ENCODE data around the gene POM121. TPM values are rescaled to one million over a fixed set of nuclear protein-coding genes. Genes with fewer than 3 reads are reported as not detected.
"Not testable (repeated sequence)": the region's sequence is repeated elsewhere in the genome, so short reads cannot be mapped to it uniquely, and the experiment has no call there.

The POM121 gene
- 29.1 TPM for polyA plus RNA-seq (2012; ENCODE audit: low read depth, missing spikeins)

DNA sequence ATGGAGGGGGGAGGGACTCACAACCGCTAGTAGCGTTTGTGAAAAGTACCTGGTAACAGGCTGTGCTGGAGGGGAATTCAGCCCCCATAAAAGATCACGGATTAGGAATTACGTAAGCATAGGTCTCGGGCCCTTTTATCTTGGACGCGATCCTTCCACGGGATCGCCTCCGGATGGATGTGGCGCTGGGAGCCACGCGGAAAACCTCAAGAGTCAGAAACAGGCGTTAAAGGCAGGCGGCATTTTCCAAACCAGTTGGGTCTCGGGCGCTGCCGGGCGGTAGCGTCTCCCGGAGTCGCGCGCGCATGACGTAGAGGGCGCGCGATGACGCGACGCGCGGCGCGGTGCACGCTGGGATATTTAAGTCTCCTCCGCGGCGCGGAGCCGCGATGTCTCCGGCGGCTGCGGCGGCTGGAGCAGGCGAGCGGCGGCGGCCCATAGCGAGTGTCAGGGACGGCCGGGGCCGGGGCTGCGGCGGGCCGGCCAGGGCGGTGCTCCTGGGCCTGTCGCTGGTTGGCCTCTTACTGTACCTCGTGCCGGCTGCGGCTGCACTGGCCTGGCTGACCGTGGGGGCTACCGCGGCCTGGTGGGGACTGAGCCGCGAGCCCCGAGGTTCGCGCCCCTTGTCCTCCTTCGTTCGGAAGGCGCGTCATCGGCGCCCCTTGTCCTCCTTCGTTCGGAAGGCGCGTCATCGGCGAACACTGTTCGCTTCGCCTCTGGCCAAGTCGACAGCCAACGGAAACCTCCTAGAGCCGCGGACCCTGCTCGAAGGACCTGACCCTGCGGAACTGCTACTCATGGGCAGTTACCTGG is at the start of gene POM121:
Gene POM121 (plus strand): TSS at position 363 of the 813 bp plus-strand sequence. CDS start 27 bp downstream, at position 390.
- FAIRE-seq = peak; percentile 97

DNA sequence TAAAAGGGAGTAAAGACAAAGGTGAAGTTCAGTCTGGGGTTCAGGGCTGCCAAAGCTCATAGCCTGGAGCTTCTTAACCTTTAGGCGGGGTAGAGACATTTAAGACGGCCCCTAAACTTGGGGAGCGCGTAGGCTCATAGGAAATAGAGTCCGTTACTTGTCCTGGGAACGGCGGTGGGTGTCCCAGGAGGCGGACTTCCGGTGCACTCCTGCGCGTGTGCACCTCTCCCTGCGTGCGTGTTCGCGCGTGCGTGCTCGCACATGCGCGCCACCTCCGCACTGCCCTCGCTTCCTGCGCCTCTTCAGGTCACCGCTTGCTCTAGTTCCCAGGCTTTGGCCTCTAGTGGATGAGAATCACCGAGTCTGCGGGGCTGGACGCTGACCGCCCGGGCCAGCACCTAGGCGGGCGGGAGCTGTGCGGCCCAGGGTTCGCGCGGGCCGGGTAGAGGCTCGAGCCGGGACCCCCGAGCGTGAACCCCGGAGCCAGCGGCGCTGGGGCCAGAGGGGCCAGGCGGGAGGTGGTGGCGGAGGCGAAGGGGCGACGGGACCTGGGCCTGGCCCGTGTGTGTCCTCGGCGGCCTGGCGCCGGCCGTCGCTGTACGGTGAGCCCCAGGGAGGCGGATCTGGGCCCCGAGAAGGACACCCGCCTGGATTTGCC is 45.7 kb upstream of the POM121 start:
- DNase-seq (ENCODE audit: insufficient read length, low spot score) = peak; percentile 25
- TF ChIP-seq TAF1 (IDR thresholded peaks at IDR 0.05; ENCODE audit: low read depth, low read length) = peak; percentile 68; the same call in 1 of the 2 replicates
- peak; percentile 63; the same call in 1 of the 2 replicates for TF ChIP-seq POLR2AphosphoS5 (IDR thresholded peaks at IDR 0.05; ENCODE audit: low read depth, low read length)
- FAIRE-seq = not testable (repeated sequence)

More for the DNA sequence above, at the start of gene POM121:
- TF ChIP-seq PAX5 (IDR thresholded peaks at IDR 0.05; ENCODE audit: insufficient read depth, low read length, severe bottlenecking) = no peak
- peak; percentile 88 for TF ChIP-seq POLR2AphosphoS5 (IDR thresholded peaks at IDR 0.05; ENCODE audit: low read depth, low read length)
- TF ChIP-seq SPI1 (IDR thresholded peaks at IDR 0.05; ENCODE audit: low read depth, low read length) = no peak
- peak; percentile 87 for TF ChIP-seq POLR2A (IDR thresholded peaks at IDR 0.05; ENCODE audit: low read depth, low read length)
- TF ChIP-seq TAF1 (IDR thresholded peaks at IDR 0.05; ENCODE audit: low read depth, low read length) = peak; percentile 60; the same call in 1 of the 2 replicates
- peak; percentile 63; the same call in 1 of the 2 replicates for TF ChIP-seq POU2F2 (IDR thresholded peaks at IDR 0.05; ENCODE audit: low read depth, low read length)
- peak; percentile 90 for DNase-seq (ENCODE audit: insufficient read length, low spot score)

DNA sequence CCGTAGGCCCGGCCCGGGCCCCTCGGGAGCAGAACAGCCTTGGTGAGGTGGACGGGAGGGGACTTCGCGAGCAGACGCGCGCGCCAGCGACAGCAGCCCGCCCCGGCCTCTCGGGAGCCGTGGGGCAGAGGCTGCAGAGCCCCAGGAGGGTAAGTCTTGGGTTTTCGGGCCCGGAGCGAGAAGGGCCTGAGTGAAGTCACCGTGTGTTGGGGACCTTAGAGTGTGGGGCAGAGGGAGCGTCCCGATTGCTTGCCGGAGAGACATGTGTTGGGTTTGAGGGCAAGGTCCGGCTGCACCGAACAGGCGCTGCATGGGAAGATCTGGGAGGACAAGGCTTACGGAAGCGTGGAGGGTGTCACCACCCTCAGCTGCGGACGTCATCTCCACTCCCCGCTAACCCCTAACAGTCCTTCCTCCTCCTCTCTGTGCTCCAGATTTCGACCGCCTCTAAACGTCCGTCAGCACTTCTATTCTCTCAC is 45.1 kb upstream of the POM121 start:
- not testable (repeated sequence) for FAIRE-seq
- TF ChIP-seq POLR2A (IDR thresholded peaks at IDR 0.05; ENCODE audit: low read depth, low read length) = 0 out of 2 replicates have a peak, but pooled peaks have one; percentile 46
- TF ChIP-seq POLR2AphosphoS5 (IDR thresholded peaks at IDR 0.05; ENCODE audit: low read depth, low read length) = 0 out of 2 replicates have a peak, but pooled peaks have one; percentile 29
- DNase-seq (ENCODE audit: insufficient read length, low spot score) = peak; percentile 14

DNA sequence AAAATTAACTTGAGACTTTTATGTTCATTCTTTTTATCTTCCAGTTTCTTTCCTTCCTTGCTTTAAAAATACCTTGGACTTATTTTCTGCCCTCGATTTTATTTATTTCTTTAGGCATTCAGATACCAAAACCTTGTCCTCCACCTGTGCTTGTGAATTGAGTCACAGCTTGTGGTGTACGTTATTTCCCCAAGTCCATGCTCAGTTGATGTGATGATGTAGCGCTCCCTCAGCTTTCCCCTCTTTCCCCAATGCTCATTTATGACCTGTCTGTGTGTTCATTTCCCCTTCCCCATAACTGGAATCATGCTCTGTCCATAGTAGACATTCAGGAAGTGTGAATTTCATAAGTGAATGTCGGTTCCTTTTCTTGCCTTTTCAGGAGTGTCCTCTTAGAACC is 33.1 kb upstream of the POM121 start:
- DNase-seq (ENCODE audit: insufficient read length, low spot score); FAIRE-seq: not testable (repeated sequence)

DNA sequence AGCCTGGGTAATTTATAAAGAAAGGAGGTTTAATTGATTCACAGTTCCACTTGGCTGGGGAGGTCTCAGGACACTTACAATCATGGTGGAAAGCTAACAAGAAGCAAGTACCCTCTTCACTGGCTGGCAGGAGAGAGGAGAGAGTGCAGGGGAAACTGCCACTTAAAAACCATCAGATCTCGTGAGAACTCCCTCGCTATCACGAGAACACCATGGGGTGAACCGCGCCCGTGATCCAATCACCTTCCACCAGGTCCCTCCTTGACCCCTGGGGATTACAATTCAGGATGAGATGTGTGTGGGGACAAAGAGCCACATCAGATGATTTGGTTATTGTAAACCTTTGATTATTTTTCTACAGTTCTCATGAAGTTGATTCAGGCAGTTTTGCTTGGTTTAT is 20.2 kb upstream of the POM121 start:
- not testable (repeated sequence) for FAIRE-seq; DNase-seq (ENCODE audit: insufficient read length, low spot score)

DNA sequence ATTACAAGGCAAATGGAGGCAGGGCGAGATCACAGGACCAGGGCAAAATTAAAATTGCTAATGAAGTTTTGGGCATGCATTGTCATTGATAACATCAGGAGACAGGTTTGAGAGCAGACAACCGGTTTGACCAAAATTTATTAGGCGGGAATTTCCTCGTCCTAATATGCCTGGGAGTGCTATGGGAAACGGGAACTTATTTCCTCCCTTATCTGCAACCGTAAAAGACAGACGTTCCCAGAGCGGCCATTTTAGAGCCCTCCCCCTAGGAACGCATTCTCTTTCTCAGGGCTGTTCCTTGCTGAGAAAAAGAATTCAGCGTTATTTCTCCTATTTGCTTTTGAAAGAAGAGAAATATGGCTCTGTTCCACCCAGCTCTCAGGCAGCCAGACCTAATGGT is 16.5 kb upstream of the POM121 start:
- FAIRE-seq; DNase-seq (ENCODE audit: insufficient read length, low spot score): not testable (repeated sequence)

DNA sequence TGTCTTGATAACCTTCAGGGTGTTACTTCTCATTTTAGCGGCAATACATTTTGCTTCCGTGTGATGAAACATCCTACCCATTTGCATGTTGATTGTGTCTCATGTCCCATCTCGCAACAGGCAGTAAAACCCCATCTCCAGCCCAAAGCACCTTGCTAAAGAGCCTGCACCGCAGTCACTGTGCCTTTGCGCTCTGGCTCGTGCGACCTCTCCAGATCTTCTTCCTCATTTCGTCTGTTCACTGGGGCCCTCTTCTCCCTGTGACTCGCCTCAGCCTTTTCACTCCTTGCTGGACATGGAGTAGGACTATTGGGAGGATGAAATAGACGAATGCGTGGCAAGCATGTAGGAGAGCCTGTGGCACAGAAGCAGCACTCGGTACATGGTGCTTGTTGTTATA is 13.5 kb upstream of the POM121 start:
- FAIRE-seq = not testable (repeated sequence)

DNA sequence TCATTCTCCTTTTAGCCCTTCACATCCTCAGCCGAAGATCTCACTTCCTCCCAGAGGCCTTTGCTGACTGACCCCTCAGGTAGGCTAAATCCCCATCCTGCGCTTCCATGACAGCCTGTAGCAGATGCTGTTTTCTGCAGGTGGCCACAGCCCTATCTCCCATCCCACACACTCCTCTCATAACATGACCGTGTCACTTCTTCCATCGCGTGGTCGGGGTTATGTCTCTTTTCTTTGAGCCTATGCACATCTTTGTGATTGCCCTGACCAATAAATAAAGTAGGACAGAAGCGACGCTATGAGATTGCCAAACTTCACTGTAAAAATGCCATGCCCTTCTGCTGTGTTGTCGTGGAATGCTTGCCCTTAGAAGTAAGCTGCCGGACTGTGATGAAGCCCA is 11.1 kb upstream of the POM121 start:
- DNase-seq (ENCODE audit: insufficient read length, low spot score); FAIRE-seq: not testable (repeated sequence)

More for the DNA sequence above, 13.5 kb upstream of the POM121 start:
- not testable (repeated sequence) for DNase-seq (ENCODE audit: insufficient read length, low spot score)

DNA sequence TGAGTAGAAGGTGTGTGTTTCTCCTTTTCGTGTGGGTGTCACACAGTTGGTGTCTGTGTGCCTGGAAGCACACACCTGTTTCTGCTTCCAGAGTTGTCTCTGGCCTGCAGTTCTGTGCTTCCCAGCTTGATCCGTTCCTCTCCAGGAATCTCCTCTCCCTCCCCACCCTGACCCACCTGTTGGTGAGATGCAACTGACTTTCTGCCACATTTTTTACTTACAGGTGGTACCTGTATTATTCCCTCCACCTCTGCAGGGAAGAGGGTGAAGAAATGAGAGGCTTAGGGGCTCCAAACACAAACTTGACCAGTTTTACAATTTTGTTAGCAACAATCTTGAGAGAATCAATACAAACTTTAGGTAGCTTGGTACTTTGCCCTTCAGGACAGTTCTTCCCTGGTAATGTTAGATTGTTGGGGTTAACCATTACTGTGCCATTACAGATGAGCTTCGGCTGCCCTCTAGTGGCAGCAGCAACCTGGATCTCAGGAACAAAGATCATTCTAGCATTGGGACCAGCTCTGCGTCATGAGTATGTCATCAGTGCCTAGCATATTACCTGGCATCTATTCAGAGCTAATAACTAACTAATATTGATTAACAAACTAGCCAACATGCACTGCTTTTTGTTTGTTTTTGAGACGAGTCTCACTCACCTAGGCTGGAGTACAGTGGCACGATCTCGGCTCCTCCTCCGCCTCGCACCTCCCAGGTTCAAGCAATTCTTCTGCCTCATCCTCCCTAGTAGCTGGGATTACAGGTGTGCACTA is 10.0 kb upstream of the POM121 start:
- not testable (repeated sequence) for FAIRE-seq; DNase-seq (ENCODE audit: insufficient read length, low spot score)

DNA sequence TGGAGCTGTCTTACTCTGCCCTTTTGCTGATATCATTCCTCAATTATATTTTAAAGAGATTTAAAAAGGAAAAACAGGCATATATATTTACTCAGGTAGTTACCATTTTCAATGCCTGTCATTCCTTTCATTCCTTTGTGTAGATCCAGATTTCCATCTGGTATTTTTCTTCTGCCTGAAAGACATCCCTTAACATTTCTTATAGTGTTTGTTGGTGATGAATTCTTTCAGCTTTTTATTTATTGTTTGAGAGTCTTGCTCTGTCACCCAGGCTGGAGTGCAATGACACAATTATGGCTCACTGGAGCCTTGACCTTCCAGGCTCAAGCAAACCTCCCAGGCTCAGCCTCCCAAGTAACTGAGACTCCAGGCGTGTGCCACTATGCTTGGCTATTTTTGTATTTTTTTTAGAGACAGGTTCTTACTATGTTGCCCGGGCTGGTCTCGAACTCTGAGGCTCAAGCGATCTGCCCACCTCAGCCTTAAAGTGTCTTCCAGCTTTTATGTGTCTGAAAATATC is 5.6 kb upstream of the POM121 start:
- FAIRE-seq = no peak

DNA sequence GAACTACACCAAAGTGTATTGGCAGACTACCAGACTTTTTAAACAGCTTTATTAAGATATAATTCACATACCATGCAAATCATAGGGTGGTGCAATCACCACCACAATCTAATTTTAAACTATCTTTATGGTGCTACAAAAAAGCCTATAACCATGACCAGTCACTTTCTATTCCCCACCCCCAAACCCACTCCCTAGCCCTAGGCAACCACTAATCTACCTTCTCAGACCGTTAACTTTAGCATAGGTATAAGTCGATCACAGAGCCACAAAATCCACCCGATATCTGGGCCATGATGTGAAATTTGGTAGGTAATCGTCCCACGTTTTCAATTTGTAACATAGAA is 536 bp upstream of the POM121 start:
- FAIRE-seq = no peak
- no peak for TF ChIP-seq POU2F2 (IDR thresholded peaks at IDR 0.05; ENCODE audit: low read depth, low read length)
- no peak for TF ChIP-seq SPI1 (IDR thresholded peaks at IDR 0.05; ENCODE audit: low read depth, low read length)
- no peak for TF ChIP-seq PAX5 (IDR thresholded peaks at IDR 0.05; ENCODE audit: insufficient read depth, low read length, severe bottlenecking)
- TF ChIP-seq POLR2AphosphoS5 (IDR thresholded peaks at IDR 0.05; ENCODE audit: low read depth, low read length) = no peak
- no peak for TF ChIP-seq POLR2A (IDR thresholded peaks at IDR 0.05; ENCODE audit: low read depth, low read length)
- no peak for TF ChIP-seq TAF1 (IDR thresholded peaks at IDR 0.05; ENCODE audit: low read depth, low read length)
- DNase-seq (ENCODE audit: insufficient read length, low spot score) = no peak

More for the DNA sequence above, 5.6 kb upstream of the POM121 start:
- no peak for DNase-seq (ENCODE audit: insufficient read length, low spot score)
- TF ChIP-seq PAX5 (IDR thresholded peaks at IDR 0.05; ENCODE audit: insufficient read depth, low read length, severe bottlenecking) (no peak), SPI1 (IDR thresholded peaks at IDR 0.05; ENCODE audit: low read depth, low read length) (no peak), POLR2A (IDR thresholded peaks at IDR 0.05; ENCODE audit: low read depth, low read length) (no peak), POLR2AphosphoS5 (IDR thresholded peaks at IDR 0.05; ENCODE audit: low read depth, low read length) (no peak), POU2F2 (IDR thresholded peaks at IDR 0.05; ENCODE audit: low read depth, low read length) (no peak), TAF1 (IDR thresholded peaks at IDR 0.05; ENCODE audit: low read depth, low read length) (no peak)

Measured in GM12891 (cell line).